K562 (cell line): Measurements from ENCODE around the gene MYL5. TPM values are rescaled to one million over a fixed set of nuclear protein-coding genes. Genes with fewer than 3 reads are reported as not detected.

ENCODE experiments used
- FOSL1 ChIP-seq: fragments of 200-800 bp; sonication (Bioruptor generic); conservative IDR thresholded peaks from 2 replicates; pipeline ENCODE4 v1.6.1; 2016; ENCODE audit warnings: missing genetic modification characterization, missing compliant biosample characterization
- FOXK1 ChIP-seq: sonication (generic); formaldehyde crosslinking; IDR thresholded peaks from 2 replicates; pipeline ENCODE4 v1.8.0; 2022; ENCODE audit warnings: missing genetic modification reagents, mild to moderate bottlenecking, borderline replicate concordance
- MAZ ChIP-seq, 2 experiments: fragments of 450-650 bp in 1 of 2; sonication (generic) in 1 of 2; formaldehyde crosslinking; IDR thresholded peaks in 1 of 2; conservative IDR thresholded peaks in 1 of 2; 2 replicates each; pipeline versions ENCODE4 v1.4.0 to v1.5.0; 2020; ENCODE audit warnings: mild to moderate bottlenecking in 1 of 2, missing genetic modification reagents in 1 of 2
- MBD2 ChIP-seq: sonication (generic); IDR thresholded peaks from 2 replicates; pipeline ENCODE4 v1.6.1; 2016; ENCODE audit warnings: low read depth, borderline replicate concordance
- MYC ChIP-seq, 2 experiments: fragments of 250-450 bp in 1 of 2; sonication (Bioruptor Pico) in 1 of 2; IDR thresholded peaks; 2 replicates each; pipeline versions ENCODE4 v1.5.1 to v1.6.1; 2012 to 2021; ENCODE audit warnings: low read depth in 2 of 2, borderline replicate concordance in 1 of 2, improper control_type of control experiment in 1 of 2, low read length in 1 of 2, mild to moderate bottlenecking in 1 of 2, moderate library complexity in 1 of 2
- NBN ChIP-seq: fragments of 450-650 bp; IDR thresholded peaks from 2 replicates; pipeline ENCODE4 v1.6.1; 2016; ENCODE audit warnings: low read depth, mild to moderate bottlenecking
- NR2C1 ChIP-seq, 2 experiments: fragments of 450-650 bp; IDR thresholded peaks; 2 replicates each; pipeline ENCODE4 v1.6.1; 2017; ENCODE audit warnings: mild to moderate bottlenecking in 2 of 2, antibody characterized with exemption in 1 of 2, inconsistent platforms in 1 of 2, missing compliant biosample characterization in 1 of 2, missing genetic modification characterization in 1 of 2
- RB1 ChIP-seq: fragments of 450-650 bp; IDR thresholded peaks from 2 replicates; pipeline ENCODE4 v1.6.1; 2017; ENCODE audit warnings: low read depth, mild to moderate bottlenecking
- STAT5B ChIP-seq: fragments of 250-450 bp; sonication (Bioruptor Pico); IDR thresholded peaks from 2 replicates; pipeline ENCODE4 v1.8.0; 2021; ENCODE audit warnings: mild to moderate bottlenecking, inconsistent platforms
- TAF1 ChIP-seq: IDR thresholded peaks from 2 replicates; pipeline ENCODE4 v1.6.1; 2011; ENCODE audit warnings: mild to moderate bottlenecking, low read length, moderate library complexity; ENCODE audit not compliant: insufficient read depth, control insufficient read depth, severe bottlenecking; ENCODE audit errors: extremely low read depth
- TEAD1 ChIP-seq, 2 experiments: fragments of 450-650 bp in 1 of 2; sonication (generic) in 1 of 2; formaldehyde crosslinking; IDR thresholded peaks; 2 replicates each; pipeline versions ENCODE4 v1.4.0 to v1.8.0; 2020 to 2022; ENCODE audit warnings: mild to moderate bottlenecking in 2 of 2, missing genetic modification reagents in 1 of 2
- THAP12 ChIP-seq: fragments of 250-450 bp; sonication (Bioruptor Pico); IDR thresholded peaks from 2 replicates; pipeline ENCODE4 v1.9.0; 2021; ENCODE audit warnings: mild to moderate bottlenecking, inconsistent platforms
- ZNF121 ChIP-seq: sonication (generic); formaldehyde crosslinking; conservative IDR thresholded peaks from 2 replicates; pipeline ENCODE4 v1.8.0; 2022; ENCODE audit warnings: missing genetic modification reagents
- ZNF282 ChIP-seq: sonication (generic); formaldehyde crosslinking; IDR thresholded peaks from 2 replicates; pipeline ENCODE4 v1.8.1; 2023; ENCODE audit warnings: missing genetic modification reagents
- ZNF644 ChIP-seq: fragments of 200-800 bp; sonication (Bioruptor generic); IDR thresholded peaks from 2 replicates; pipeline ENCODE4 v1.6.1; 2016; ENCODE audit warnings: low read depth, missing genetic modification characterization, missing compliant biosample characterization
- ZNF699 ChIP-seq: fragments of 250-450 bp; sonication (Bioruptor Pico); IDR thresholded peaks from 2 replicates; pipeline ENCODE4 v1.8.0; 2021; ENCODE audit warnings: mild to moderate bottlenecking, moderate library complexity; ENCODE audit not compliant: insufficient replicate concordance
- ZNF780A ChIP-seq: fragments of 250-450 bp; sonication (Bioruptor Pico); IDR thresholded peaks from 2 replicates; pipeline ENCODE4 v1.5.0; 2021; ENCODE audit warnings: mild to moderate bottlenecking
- polyA plus RNA-seq, 8 experiments: library from polyadenylated mRNA; depleted of rRNA in 4 of 8; stranded (reverse) in 5 of 8; unstranded in 3 of 8; fragments of >200 nt; fragmentation: Nextera tagmentation in 2 of 8; fragmentation: Illumina TruSeq in 1 of 8; extraction: Ambion mirVana in 2 of 8; extraction: Trizol in 1 of 8; gene quantifications; 2 replicates each; pipeline versions ENCODE4 v1.2.1 to v1.2.3, GENCODE V29; 2011 to 2014; ENCODE audit warnings: inconsistent platforms in 1 of 8, missing spikeins in 1 of 8
- total RNA-seq, 7 experiments: library from RNA; depleted of rRNA in 6 of 7; stranded (reverse); fragments of >200 nt in 6 of 7; fragmentation: Illumina TruSeq in 2 of 7; extraction: Trizol in 2 of 7; gene quantifications; 2 replicates each; pipeline versions ENCODE4 v1.2.1 to v1.2.3, GENCODE V29; 2011 to 2021; ENCODE audit warnings: low replicate concordance in 1 of 7
- TF ChIP-seq, protein P1 (sequence below), 3 experiments: IDR thresholded peaks in 2 of 3; conservative IDR thresholded peaks in 1 of 3; 2 replicates each; pipeline ENCODE4 v1.5.1; 2011 to 2012; ENCODE audit warnings: low read length in 3 of 3, mild to moderate bottlenecking in 3 of 3, control low read depth in 2 of 3, improper control_type of control experiment in 1 of 3, inconsistent platforms in 1 of 3, low read depth in 1 of 3, mixed read lengths in 1 of 3, moderate library complexity in 1 of 3; ENCODE audit not compliant: insufficient read depth in 2 of 3
- TF ChIP-seq, protein P2 (sequence below): fragments of 250-450 bp; sonication (Bioruptor Pico); IDR thresholded peaks from 2 replicates; pipeline ENCODE4 v1.5.0; 2020; ENCODE audit warnings: mild to moderate bottlenecking, borderline replicate concordance

Gene MYL5
- total and polyA plus RNA-seq, 9 of the 15 experiments (the other 6 are each of a cell fraction or from before 2014, with no cell fraction given), result 1.4 to 10.0 (median 4.1) TPM

DNA sequence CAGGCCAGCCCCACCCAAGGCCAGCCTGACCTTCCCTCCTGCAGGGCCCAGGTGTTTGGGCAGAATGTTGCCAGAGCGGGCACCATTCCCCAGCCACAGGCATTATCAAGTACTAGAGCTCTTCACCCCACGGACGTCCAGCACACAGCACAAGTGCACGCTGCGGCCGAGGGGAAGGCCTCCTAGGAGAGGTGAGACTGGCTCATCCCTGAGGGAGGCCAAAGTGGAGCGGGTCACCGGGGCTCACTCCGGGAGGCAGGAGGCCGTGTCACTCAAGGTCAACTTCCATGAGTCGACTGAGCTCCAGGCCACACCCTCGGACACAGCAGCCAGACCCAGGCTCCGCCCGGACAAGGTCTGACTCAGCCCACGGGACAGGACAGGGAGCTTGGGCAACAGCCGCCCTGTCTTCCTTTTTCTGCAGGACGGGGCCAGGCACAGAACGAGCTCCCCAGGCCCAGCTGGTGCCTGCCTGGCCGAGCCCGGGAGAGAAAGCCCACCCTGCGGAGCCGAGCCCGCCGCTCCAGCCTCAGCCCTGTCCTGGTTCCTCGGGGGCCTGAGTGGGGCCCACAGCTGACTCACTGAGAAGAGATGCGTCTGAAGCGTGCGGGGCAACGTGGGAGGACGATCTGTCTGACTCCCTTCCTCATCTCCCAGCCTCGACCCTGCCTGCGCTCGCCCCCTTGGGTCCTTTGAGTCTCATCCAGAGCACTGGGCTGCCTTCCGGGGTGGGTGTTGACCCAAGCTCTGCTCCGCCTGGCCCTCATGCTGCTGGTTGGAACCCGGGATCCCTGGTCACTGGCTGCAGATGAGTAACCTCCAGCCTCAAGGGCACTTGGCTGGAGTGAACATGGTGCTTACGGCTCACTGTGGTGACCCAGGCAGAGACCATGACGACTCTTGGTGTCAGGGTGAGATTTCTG, 13.0 kb downstream of the MYL5 start (continued):
- no peak for TF ChIP-seq THAP12 (CRISPR knock-in tag)
- TF ChIP-seq RB1, result 0 out of 2 replicates have a peak, but pooled peaks have one; percentile 39
- TF ChIP-seq ZNF699, result no peak
- TF ChIP-seq MYC (IDR thresholded peaks at IDR 0.05; ENCODE audit: low read depth, low read length), result peak; percentile 66
- TF ChIP-seq MYC (CRISPR knock-in tag; IDR thresholded peaks at IDR 0.05; ENCODE audit: borderline replicate concordance, low read depth), result no peak
- TF ChIP-seq TAF1, result peak; percentile 53
- TF ChIP-seq ZNF282 (CRISPR knock-in tag), result 0 out of 2 replicates have a peak, but pooled peaks have one; percentile 54
- TF ChIP-seq ZNF121 (CRISPR knock-in tag), result peak; percentile 87
- TF ChIP-seq MAZ (CRISPR knock-in tag; conservative IDR thresholded peaks at IDR 0.05 in 1 of 2, IDR thresholded peaks at IDR 0.05 in 1 of 2), result peak; percentile 29 to 50; a peak in 1 of 4 replicates
- TF ChIP-seq FOXK1 (CRISPR knock-in tag), result peak; percentile 40; the same call in 1 of the 2 replicates
- TF ChIP-seq ZNF644 (tag), result 0 out of 2 replicates have a peak, but pooled peaks have one; percentile 27
- no peak for TF ChIP-seq STAT5B (CRISPR knock-in tag)
- no peak for TF ChIP-seq MBD2
- TF ChIP-seq FOSL1, result peak; percentile 90
- no peak for TF ChIP-seq NBN
- TF ChIP-seq, protein P1, sequence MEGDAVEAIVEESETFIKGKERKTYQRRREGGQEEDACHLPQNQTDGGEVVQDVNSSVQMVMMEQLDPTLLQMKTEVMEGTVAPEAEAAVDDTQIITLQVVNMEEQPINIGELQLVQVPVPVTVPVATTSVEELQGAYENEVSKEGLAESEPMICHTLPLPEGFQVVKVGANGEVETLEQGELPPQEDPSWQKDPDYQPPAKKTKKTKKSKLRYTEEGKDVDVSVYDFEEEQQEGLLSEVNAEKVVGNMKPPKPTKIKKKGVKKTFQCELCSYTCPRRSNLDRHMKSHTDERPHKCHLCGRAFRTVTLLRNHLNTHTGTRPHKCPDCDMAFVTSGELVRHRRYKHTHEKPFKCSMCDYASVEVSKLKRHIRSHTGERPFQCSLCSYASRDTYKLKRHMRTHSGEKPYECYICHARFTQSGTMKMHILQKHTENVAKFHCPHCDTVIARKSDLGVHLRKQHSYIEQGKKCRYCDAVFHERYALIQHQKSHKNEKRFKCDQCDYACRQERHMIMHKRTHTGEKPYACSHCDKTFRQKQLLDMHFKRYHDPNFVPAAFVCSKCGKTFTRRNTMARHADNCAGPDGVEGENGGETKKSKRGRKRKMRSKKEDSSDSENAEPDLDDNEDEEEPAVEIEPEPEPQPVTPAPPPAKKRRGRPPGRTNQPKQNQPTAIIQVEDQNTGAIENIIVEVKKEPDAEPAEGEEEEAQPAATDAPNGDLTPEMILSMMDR (IDR thresholded peaks at IDR 0.05 in 2 of 3, conservative IDR thresholded peaks at IDR 0.05 in 1 of 3; ENCODE audit: insufficient read depth in 2 of 3, low read depth in 1 of 3, low read length in 3 of 3), result no peak
- TF ChIP-seq, protein P2, sequence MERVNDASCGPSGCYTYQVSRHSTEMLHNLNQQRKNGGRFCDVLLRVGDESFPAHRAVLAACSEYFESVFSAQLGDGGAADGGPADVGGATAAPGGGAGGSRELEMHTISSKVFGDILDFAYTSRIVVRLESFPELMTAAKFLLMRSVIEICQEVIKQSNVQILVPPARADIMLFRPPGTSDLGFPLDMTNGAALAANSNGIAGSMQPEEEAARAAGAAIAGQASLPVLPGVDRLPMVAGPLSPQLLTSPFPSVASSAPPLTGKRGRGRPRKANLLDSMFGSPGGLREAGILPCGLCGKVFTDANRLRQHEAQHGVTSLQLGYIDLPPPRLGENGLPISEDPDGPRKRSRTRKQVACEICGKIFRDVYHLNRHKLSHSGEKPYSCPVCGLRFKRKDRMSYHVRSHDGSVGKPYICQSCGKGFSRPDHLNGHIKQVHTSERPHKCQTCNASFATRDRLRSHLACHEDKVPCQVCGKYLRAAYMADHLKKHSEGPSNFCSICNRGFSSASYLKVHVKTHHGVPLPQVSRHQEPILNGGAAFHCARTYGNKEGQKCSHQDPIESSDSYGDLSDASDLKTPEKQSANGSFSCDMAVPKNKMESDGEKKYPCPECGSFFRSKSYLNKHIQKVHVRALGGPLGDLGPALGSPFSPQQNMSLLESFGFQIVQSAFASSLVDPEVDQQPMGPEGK (CRISPR knock-in tag), result no peak
- peak; percentile 83 for TF ChIP-seq NR2C1 (IDR thresholded peaks at IDR 0.05)
- TF ChIP-seq NR2C1 (tag; IDR thresholded peaks at IDR 0.05), result peak; percentile 84
- TF ChIP-seq TEAD1 (CRISPR knock-in tag; IDR thresholded peaks at IDR 0.05), result no peak
- no peak for TF ChIP-seq ZNF780A (CRISPR knock-in tag)
